SK-N-MC (cell line): Measurements from ENCODE around the gene FCGR3A.
"Not testable (repeated sequence)": the region's sequence is repeated elsewhere in the genome, so short reads cannot be mapped to it uniquely, and the experiment has no call there.

Source experiments
- EZH2 ChIP-seq: fragments of 200-600 bp; sonication (generic); IDR thresholded peaks from one replicate; pipeline ENCODE4 v1.6.1; 2017; ENCODE audit warnings: antibody characterized with exemption
- FOXP2 ChIP-seq: optimal IDR thresholded peaks from 2 replicates; pipeline ENCODE3; 2011; ENCODE audit warnings: mild to moderate bottlenecking, moderate library complexity; ENCODE audit not compliant: insufficient read depth; ENCODE audit errors: extremely low read length, control extremely low read depth
- POLR2AphosphoS5 ChIP-seq: IDR thresholded peaks from 2 replicates; pipeline ENCODE4 v1.6.1; 2012; ENCODE audit warnings: mild to moderate bottlenecking, low read depth, low read length, borderline replicate concordance

GRCh38 chr1:161579856-161580507 lies 30.4 kb upstream of the FCGR3A start:
- TF ChIP-seq POLR2AphosphoS5, EZH2, FOXP2: not testable (repeated sequence)
